T-helper 1 cell treated with Interleukin-12 subunit alpha and Interleukin-12 subunit beta and Interleukin-4 antibody, amounts not matched to agents 30 ng/mL and 1 ng/mL, for 36 hours (primary cell): ENCODE data around the gene LRBA. TPM values are rescaled to one million over a fixed set of nuclear protein-coding genes. Genes with fewer than 3 reads are reported as not detected.

Experiments
- intact Hi-C: fragments of 100-400 bp; cut with micrococcal nuclease; formaldehyde crosslinking; loops from one replicate; pipeline ENCODE4 v1.15.1; 2024
- total RNA-seq: library from RNA; stranded (reverse); gene quantifications from 2 replicates; pipeline ENCODE4 v1.2.3, GENCODE V29; 2022

Gene LRBA
- total RNA-seq, 1 donor from 2014 or later, result 49.3 TPM

- intact Hi-C loops, result no loop called here
Measured at GRCh38 chr4:150302553-150302952, 712.5 kb downstream of the LRBA start.

- intact Hi-C loops, result loop anchor here (5.0 kb wide), 1 partner anchor 318 kb away; no protein-coding TSS in a partner anchor
Measured at GRCh38 chr4:150299816-150300215, 715.3 kb downstream of the LRBA start.

GRCh38 chr4:150297861-150298474 lies 717.1 kb downstream of the LRBA start:
- intact Hi-C loops, result loop anchor here (1.0 to 5.0 kb wide), 3 partner anchors 316 to 662 kb away; no protein-coding TSS in a partner anchor

GRCh38 chr4:150289881-150290280 lies 725.2 kb downstream of the LRBA start:
- intact Hi-C loops, result no loop called here

- intact Hi-C loops, result no loop called here
Measured at GRCh38 chr4:150289198-150289597, 725.9 kb downstream of the LRBA start.

- intact Hi-C loops, result no loop called here
Measured at GRCh38 chr4:150286656-150287055, 728.4 kb downstream of the LRBA start.

- intact Hi-C loops, result no loop called here
Measured at GRCh38 chr4:150283689-150284088, 731.4 kb downstream of the LRBA start.

GRCh38 chr4:150280975-150281374 lies 734.1 kb downstream of the LRBA start:
- intact Hi-C loops, result no loop called here

- intact Hi-C loops, result no loop called here
Measured at GRCh38 chr4:150280081-150280895, 734.8 kb downstream of the LRBA start.

GRCh38 chr4:150278206-150278605 lies 736.9 kb downstream of the LRBA start:
- intact Hi-C loops, result no loop called here

GRCh38 chr4:150268444-150268843 lies 746.6 kb downstream of the LRBA start:
- intact Hi-C loops, result no loop called here

- intact Hi-C loops, result no loop called here
Measured at GRCh38 chr4:150265806-150266205, 749.3 kb downstream of the LRBA start.

GRCh38 chr4:150264595-150265161 lies 750.4 kb downstream of the LRBA start:
- intact Hi-C loops, result no loop called here

GRCh38 chr4:150262611-150263010 lies 752.5 kb downstream of the LRBA start:
- intact Hi-C loops, result no loop called here

- intact Hi-C loops, result no loop called here
Measured at GRCh38 chr4:150261571-150261970, 753.5 kb downstream of the LRBA start.

- intact Hi-C loops, result no loop called here
Measured at GRCh38 chr4:150259861-150260567, 755.1 kb downstream of the LRBA start.

- intact Hi-C loops, result no loop called here
Measured at GRCh38 chr4:150258569-150258968, 756.5 kb downstream of the LRBA start.

GRCh38 chr4:150256841-150257730 lies 758.0 kb downstream of the LRBA start:
- intact Hi-C loops, result no loop called here

GRCh38 chr4:150256225-150256620 lies 758.9 kb downstream of the LRBA start:
- intact Hi-C loops, result no loop called here

GRCh38 chr4:150255610-150256224 lies 759.4 kb downstream of the LRBA start:
- intact Hi-C loops, result no loop called here
